Lower leg skin (tissue), 4 donors: ENCODE measurements around the gene PDE4DIP. TPM values are rescaled to one million over a fixed set of nuclear protein-coding genes. Genes with fewer than 3 reads are reported as not detected.
"Not testable (repeated sequence)": the region's sequence is repeated elsewhere in the genome, so short reads cannot be mapped to it uniquely, and the experiment has no call there.

Experiments
- DNase-seq, 2 donors: peaks; one replicate each; pipeline ENCODE4 v3.0.0-alpha.2; 2019; ENCODE audit warnings: low spot score in 2 of 2
- H3K4me3 ChIP-seq: fragments of 200-600 bp; sonication (generic); 2 replicates; pipeline ENCODE4 v1.5.1; 2017; ENCODE audit warnings: mild to moderate bottlenecking, low read depth; ENCODE audit not compliant: poor library complexity, severe bottlenecking
- WGBS, 2 donors: methylation state at CpG; one replicate each; pipeline ENCODE4 v1.1.5; 2018; 5-methylcytosine and 5-hydroxymethylcytosine counted together
- intact Hi-C: fragments of 100-400 bp; cut with DNase I; formaldehyde crosslinking; loops from one replicate; pipeline ENCODE4 v1.15.0; 2023; ENCODE audit warnings: low total_unique reads
- total RNA-seq, 4 donors: library from RNA; depleted of rRNA; stranded (reverse); fragments of >200 nt; gene quantifications; one replicate each; pipeline ENCODE4 v1.1.0, GENCODE V29; 2016

The PDE4DIP gene
- total RNA-seq, 4 donors from 2014 or later = 44.1 to 101 (median 60.6) TPM

DNA sequence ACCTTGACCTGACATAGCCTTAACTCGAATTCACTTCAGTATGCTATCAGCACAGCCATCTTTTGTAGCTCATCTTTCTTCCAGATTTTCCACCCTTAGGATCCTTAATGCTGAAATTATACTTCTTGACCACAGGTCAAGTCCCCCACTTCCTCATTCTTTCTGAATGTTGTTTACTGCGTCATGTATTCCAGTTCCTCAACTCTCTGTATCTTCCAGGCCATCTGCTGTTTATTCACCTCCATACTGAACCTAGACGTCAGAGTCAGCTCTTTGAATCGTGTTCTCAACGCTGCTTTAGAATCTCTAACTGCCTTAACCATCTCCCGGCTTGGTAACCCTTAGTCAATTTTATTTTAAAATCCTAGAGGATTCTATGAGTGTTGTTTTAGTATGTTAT lies 9.8 kb downstream of the PDE4DIP start:
- H3K4me3 ChIP-seq, DNase-seq, intact Hi-C loops: not testable (repeated sequence)
- WGBS, 2 donors = no CpG with 5 or more reads among the region's 6 CpGs

DNA sequence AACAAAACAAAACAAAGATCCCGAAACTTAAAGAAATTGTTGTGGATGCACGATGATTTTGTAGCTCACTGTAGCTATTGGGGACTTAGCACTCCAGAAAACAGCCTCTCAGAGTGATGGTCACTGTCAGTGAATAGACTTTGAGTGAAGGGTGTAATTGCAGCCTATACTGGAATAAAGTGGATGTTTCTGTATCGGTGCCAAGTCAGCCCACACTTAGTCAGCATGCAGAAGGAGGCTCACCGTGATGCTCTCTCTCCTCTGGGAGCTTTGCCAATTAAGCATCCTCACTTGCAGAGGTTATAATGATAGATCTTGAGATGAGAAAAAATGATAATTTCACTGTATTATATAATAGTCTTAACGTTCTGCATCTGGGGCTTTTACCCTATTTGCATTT lies 11.1 kb downstream of the PDE4DIP start:
- WGBS, 2 donors = no CpG with 5 or more reads among the region's 5 CpGs
- intact Hi-C loops, DNase-seq, H3K4me3 ChIP-seq: not testable (repeated sequence)

DNA sequence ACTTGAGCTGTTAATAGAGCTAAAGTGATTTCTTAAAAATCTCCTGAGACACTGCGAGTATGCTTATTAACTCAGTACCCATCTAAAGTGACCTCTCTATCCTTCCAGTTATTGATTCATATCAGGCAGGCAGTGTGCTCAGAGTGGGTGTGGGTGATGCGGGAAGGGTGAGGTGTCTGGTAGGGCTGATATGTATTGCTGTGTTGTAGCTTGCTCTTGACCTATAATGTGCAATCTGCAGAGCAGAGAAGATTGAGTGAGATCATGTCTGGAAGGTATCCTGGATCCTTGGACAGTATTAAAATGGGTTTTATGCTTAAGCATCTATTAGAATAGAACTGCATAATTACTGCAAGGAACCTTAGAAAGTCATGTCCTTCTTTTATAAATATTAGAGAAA lies 15.8 kb downstream of the PDE4DIP start:
- H3K4me3 ChIP-seq, intact Hi-C loops, DNase-seq: not testable (repeated sequence)
- WGBS, 2 donors = no CpG with 5 or more reads among the region's 2 CpGs

DNA sequence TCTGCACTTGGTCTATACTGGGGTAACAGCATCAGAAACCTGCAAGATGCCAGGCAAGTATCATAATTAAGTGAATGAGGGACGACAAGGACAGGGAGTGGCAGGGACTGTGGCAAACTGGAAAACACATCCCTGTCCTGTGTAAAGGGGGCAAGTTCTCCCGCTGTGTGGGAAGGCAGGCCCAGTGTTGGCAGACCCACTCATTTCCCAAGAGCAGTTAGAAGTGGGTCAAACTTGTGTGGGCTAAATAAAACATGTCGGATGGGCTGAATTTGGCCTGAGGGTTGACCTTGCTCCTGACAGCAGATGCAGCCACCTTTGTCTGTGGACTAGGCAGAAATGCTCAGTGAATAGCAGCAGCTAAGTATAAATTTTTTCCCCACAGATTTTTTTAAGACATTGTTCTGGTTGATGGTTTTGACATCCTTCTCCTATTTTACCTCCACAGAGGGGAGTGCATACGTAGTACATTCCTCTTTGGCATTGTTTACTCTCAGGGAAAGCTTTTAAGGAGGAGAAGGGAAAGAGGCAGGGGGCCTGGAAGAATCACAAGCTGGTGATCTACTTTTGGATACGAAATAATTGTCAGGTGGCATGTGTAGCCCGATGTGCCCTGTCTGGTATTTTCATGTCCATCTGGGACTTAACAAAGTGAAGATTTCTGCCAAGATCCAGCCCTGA lies 16.5 kb downstream of the PDE4DIP start:
- DNase-seq, H3K4me3 ChIP-seq, intact Hi-C loops: not testable (repeated sequence)
- no CpG with 5 or more reads among the region's 6 CpGs for WGBS, 2 donors

DNA sequence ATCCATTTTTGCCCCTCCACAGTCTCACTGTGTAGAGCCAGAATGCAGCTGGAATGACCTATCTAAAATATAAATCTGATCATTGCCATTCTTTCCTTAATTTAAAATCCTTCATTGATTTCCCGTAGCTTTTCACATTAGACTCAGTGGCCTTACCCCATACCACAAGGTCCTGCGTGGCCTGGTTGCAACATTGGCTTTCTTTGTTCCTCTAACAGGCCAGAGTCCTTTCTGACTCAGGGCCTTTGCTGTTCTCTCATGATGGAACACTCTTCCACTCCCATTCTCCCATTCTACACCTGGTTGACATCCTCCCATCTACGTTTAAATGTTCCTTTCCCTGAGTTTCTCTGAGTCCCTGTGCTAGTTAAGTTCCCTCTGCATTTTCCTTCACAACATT lies 18.4 kb downstream of the PDE4DIP start:
- DNase-seq, intact Hi-C loops, H3K4me3 ChIP-seq: not testable (repeated sequence)
- no CpG with 5 or more reads among the region's 3 CpGs for WGBS, 2 donors

DNA sequence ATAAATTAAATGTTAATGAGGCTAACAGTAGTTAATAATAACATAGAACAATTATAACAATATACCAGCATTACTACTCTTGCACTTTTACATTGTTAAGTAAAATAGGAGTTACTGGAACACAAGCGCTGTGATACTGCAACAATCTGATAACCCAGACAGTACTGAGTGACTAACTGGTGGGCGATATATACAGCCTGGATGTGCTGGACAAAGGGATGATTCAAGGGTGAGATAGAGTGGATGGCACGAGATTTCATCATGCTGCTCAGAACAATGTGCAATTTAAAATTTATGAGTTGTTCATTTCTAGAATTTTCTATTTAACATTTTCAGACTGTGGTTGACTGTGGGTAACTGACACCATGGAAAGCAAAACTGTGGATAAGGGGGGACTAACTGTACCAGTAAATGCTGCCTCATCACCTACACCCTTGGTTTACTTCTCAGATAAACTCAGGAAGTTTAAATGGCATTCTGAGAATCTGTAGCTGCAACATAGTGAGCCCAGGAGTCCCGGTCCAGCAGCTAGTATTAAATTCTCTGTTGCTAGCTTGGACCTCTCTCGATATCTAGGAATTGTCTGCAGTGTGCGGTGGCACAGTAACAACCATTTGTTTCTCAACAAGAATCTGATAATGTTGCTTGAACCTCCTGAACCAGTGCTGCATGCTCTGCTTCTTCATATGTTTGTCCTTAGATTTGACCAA lies 24.9 kb downstream of the PDE4DIP start:
- no CpG with 5 or more reads among the region's 6 CpGs for WGBS, 2 donors

DNA sequence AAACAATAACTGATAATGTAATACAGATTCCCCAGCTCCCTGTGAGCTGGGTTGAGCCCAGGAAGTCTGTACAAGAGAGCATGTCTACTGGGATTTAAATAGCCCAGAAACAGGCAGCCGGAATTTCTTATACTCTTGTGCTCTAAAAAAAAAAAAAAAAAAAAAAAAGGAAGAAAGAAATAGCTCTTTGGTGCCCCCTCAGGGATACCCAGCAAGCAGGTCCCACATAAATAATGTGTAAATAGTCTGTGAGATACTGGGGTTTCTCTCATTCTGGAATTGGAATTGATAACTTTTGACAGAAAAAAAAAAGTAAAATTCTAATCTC lies 25.4 kb downstream of the PDE4DIP start:
- WGBS, 2 donors = no CpG with 5 or more reads among the region's 1 CpG
- DNase-seq, intact Hi-C loops, H3K4me3 ChIP-seq: not testable (repeated sequence)

More for the DNA sequence above, 24.9 kb downstream of the PDE4DIP start:
- DNase-seq, H3K4me3 ChIP-seq, intact Hi-C loops: not testable (repeated sequence)

DNA sequence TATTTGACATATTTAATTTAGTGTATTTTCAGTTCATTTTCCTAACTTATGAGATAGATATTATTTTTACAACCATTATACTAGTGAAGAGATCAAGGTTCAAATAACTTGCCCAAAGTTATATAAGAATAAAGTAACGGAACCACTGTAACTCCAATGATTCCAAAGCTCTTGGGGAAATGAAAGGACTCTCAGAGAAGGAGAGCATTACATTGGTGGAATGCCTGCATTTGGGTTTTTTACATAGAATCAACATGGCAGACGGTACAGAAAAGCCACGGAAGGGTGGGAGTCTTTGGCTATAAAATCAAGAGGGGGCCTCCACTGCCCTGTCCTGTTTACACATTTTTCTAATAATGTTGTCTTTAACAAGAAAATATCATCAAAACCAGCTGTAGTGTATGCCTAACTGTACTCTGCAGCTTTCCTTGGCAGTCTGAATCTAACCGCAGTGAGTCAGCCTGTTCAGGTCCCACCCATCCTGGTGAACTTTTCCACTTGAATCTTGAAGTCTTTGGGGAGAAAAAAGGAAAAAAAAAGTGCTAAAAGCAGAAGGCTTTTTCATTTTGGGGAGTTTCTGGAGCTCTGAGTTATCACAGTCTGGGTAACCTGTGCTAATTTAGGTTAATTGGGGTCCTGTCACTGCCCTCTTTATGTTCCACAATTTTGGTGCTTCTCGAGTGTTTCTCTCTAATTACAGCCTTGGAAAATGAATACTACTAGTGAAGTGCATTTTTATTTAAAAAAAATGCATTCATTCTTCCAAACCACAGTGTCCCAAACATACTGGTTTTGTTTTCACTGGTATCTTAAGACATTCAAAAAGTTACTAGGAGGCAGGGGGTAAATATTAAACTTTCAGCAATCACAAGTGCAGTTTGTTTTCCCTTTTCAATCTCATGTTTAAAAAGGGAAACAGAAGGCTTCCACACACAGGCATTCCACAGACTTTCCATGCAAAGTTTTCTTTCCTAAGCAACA lies 30.5 kb downstream of the PDE4DIP start:
- H3K4me3 ChIP-seq, DNase-seq, intact Hi-C loops: not testable (repeated sequence)
- 10% methylated on average over 1 of the region's 5 CpGs; no CpG with 5 or more reads in 1 of the 2 donors for WGBS, 2 donors

DNA sequence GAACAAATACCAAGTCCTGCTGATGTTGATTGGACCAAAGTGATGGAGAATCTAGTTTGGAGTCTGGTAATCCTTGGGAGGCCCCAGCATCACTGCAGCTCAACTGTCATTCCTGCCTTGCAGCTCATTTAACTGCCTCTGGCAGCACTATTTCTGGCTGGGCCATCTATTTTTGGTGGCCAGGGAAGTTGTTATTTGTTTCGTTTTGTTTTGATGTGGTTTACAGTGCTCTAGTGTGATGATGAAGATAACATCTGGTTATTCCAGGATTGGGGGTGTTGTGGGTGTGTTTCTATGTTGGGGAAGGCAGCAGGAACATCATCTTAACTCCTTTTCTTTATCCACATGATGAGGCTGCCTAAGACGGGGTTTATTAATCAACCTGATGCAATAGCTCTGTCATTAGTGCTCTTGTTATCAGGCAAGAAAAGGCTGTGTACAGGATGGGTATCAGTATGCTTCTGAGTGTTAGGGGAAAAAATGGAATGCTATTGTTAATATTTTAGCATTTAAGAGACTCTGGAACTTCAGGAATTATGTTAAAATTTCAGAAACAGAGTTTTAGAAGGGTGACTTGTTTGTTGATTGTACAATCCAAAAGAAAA lies 35.7 kb downstream of the PDE4DIP start:
- intact Hi-C loops, H3K4me3 ChIP-seq, DNase-seq: not testable (repeated sequence)
- no CpG with 5 or more reads among the region's 2 CpGs for WGBS, 2 donors

DNA sequence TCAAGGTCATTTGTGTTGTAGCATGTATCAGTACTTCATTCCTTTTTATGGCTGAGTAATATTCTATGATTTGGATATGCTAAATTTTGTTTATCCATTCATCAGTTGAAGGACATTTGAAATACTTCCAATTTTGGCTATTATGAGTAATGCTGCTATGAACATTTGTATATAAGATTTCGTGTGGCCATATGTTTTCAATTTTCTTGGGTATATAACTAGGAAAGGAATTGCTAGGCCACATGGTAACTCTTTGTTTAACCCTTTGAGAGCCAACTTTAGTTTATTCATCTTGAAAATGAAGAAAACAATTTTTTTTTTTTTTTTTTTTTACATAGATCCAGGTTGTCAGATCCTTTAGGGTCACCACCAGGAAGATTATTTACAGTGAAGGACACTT lies 37.0 kb downstream of the PDE4DIP start:
- no CpG with 5 or more reads among the region's 1 CpG for WGBS, 2 donors
- H3K4me3 ChIP-seq, DNase-seq, intact Hi-C loops: not testable (repeated sequence)

DNA sequence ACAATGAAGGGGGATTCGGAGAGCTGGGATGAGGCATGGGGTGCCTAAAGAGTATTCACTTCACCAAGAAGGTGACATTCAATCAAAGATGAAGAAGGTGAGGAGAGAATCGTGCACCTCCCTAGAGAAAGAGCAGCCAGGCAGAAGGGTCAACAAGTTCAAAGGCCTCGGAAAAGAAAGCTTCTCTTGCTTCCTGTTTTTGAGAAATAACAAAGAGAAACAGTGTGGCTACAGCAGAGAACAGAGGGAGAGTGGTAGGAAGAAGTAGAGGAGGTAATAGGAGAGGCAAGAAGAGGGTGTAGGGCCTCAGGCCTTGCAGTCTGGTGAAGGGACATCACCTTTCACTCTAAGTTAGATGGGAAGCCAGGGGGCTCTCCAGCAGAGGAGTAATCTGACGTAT lies 41.0 kb downstream of the PDE4DIP start:
- H3K4me3 ChIP-seq, intact Hi-C loops: not testable (repeated sequence)
- WGBS, 2 donors = 63 to 65% methylated on average over 1 to 2 of the region's 4 CpGs
- peak in 1 of 2 donors; percentile 39 for DNase-seq

DNA sequence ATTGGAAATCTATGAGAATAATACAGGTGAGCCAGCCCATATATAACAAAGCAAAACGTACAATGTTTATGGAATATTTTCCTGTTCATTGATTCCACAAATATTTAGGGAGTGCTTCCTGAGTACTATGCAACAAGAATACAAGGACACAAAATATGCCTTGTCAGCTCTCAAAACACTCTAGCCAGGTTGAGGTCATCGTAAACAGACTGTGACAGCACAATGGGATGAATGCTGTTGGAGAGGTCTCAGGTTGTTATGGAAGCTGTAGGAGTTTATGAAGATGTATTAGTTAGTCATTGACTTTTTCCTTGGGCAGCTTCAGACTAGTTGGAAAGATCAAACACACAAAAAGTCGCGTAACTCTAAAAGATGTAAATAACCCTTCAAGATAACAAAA lies 42.1 kb downstream of the PDE4DIP start:
- intact Hi-C loops, DNase-seq, H3K4me3 ChIP-seq: not testable (repeated sequence)
- WGBS, 2 donors = no CpG with 5 or more reads among the region's 4 CpGs

DNA sequence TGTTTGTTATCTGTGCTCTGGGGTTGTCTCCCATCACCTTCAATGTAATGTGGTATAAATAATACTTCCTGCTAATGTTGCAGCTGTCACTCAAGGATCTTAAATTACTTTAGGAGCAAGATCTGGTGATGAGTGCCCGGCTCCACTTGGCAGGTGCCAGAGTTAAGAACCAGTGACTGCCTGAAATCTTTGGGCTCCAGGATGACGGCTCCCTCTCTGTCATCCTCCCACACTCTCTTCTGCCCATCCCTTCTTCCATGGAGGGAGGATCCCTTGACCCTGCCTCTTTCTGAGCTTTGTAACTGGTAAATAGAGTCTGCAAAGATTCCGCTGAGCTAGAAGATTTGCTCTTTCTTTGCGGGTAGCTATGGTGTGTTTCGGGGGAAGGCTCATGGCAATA lies 44.4 kb downstream of the PDE4DIP start:
- WGBS, 2 donors = no CpG with 5 or more reads among the region's 5 CpGs
- intact Hi-C loops, H3K4me3 ChIP-seq, DNase-seq: not testable (repeated sequence)

DNA sequence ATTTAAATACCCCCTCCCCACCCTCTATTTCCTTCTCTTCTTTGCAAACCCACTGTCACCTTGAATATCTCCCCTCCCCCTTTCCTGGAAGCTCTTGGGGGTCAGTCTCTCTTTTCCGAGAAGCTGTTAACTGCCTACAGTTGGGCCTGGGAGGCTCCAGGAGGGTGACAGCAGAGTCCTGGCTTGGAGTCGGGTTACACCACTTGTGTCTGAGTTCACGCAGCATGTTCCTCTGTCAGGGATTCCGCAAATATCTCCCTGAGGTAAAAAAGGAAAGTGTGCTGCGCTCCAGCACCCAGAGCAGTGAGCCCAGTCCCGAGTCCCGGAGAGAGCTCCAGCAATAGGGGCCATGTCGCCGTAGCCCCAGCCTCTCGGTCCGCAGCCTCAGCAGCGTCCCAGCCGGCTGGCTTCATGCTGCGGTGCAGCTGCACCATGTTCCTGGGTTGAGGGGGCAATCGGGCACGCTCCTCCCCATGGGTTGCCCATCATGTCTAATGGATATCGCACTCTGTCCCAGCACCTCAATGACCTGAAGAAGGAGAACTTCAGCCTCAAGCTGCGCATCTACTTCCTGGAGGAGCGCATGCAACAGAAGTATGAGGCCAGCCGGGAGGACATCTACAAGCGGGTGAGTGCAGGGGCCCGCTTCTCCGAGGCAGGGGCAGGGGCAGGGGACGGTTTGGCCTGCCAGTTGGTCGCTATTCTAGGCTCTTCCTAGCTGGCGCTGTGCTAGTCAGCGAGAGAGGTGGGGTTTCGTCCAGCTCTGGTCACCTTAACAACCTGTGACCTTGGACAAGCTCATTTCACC lies 45.2 kb downstream of the PDE4DIP start:
- no CpG with 5 or more reads among the region's 28 CpGs for WGBS, 2 donors
- intact Hi-C loops = not testable (repeated sequence)

More for the DNA sequence above, 45.2 kb downstream of the PDE4DIP start:
- DNase-seq, H3K4me3 ChIP-seq: not testable (repeated sequence)
